Measurements from ENCODE around the gene NUDT3.

The NUDT3 gene

DNA sequence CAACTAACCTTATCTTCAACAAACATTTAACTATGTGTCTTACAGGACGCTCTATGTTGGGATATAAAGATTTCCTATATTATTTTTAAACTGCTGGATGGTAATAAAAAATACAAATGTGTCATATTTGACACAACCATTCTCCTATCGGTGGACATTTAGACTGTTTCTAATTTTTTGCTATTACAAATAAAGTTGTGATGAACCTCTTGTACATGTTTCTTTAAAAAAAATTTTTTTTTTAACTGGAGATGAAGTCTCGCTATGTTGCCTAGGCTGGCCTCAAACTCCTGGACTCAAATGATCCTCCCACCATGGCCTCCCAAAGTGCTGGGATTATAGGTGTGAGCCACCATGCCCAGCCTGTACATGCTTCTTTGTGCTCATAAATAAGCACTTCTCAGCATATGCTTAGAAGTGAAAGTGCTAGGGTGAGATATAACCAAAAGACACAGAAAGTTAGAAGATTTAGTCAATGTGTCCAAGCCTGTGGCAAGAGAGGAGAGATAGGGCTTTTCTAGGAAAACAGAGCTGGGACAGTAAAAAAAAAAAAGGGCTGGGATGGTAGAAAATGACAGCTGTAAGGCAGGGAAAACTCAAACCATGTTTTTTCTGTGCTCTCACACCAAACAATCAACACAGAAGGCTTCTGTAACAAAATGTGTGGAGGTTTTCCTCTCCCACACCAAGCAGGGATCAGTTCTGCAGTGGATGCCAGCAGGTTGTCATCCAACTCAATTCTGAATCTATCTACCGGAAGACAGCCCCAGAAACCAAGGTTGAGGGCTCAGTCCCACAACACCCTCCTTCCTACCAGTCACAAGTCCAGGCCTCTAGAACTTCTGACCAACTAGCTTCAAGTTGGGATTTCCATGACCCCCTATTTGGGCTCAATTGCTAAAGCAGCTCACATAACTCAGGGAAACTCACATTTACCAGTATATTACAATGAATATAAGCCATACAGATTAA, 73.7 kb downstream of the NUDT3 start:
- DNase-seq, result no peak

- no peak for DNase-seq
Observed at GRCh38 chr6:34317882-34318498, 74.5 kb downstream of the NUDT3 start.

DNA sequence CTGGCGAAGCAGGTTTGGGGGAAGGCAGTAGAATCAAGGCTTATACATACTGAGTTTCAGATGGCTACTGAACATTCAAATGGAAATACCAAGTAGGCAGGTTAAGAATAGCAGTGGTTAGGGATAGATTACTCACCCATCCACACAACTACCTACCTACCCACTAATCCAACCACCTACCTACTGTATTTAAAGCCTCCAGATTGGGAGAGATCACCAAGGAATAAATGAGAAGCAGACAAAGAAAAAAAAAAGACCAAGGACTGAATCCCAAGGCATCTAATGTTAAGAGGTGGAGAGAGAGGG, 75.3 kb downstream of the NUDT3 start:
- no peak for DNase-seq

GRCh38 chr6:34316431-34317171, 75.9 kb downstream of the NUDT3 start:
- no peak for DNase-seq

DNA sequence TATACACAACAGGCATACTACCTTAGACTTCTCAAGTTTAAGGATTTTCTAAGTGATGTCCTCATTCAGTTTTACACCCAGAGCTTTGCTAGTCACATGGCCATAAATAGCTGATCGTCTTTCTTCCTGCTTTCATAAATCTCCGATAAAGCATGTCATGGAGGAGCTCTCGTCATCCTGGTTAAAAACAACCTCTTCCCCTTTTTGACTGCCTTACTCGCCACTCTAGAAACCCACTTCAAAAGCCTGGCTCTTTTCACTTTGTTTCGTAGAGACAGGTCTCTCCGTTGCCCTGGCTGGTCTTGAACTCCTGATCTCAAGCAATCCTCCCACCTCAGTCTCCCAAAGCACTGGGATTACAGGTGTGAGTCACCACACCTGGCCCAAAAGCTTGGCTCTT, 76.7 kb downstream of the NUDT3 start:
- no peak for DNase-seq

- no peak for DNase-seq
Observed at GRCh38 chr6:34315256-34315655, 77.2 kb downstream of the NUDT3 start.

- no peak for DNase-seq
Observed at GRCh38 chr6:34312259-34312658, 80.2 kb downstream of the NUDT3 start.

DNA sequence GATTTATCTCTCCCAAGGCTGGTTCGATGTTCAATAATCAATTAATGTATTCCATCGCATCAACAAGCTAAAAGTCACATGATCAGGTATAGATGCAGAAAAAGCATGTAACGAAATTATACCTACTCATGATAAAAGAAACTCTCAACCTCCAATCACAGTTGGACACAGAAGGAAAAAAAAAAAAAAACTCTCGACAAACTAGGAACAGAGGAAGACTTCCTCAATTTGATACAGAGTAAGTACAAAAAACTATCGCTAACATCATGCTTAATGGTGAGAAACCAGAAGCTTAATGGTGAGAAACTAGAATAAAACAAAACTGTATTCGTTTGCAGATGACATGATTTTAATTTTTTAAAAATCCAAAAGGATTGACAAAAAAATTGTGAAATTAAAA, 81.7 kb downstream of the NUDT3 start:
- no peak for DNase-seq

GRCh38 chr6:34308483-34308882, 84.0 kb downstream of the NUDT3 start:
- DNase-seq, result no peak

DNA sequence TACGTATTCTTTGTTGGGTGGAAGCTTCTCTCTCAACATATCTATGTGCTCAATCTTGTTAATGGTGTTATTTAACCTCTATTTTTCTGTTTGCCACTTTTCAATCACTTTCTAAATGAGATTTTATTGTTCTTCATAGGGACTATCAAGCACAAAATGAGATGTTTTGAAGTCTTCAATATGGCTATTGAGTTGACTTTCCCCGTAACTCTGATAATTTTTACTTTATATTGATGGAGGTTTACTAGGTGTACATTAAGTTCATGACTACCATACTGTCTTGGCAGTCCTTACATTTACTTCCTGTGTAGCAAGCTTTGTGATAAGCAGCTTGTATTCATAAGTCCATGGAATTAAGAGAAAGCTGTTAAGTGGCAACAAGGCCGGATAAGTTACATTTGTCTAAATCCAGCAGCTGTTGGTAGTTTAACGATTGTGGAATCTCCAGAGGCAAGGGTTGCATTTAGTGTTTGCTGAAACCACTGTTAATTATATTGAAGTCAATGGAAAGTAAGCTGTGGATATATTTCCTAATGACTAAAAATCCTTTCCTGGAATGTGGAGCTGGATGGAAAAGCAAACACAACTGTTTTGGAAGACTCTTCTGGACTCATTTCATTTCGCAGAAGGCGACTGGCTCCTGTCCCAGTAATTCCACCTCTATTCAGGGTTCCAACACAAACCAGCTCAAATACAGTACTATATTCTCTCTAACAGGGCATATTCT, 86.3 kb downstream of the NUDT3 start:
- no peak for DNase-seq

DNA sequence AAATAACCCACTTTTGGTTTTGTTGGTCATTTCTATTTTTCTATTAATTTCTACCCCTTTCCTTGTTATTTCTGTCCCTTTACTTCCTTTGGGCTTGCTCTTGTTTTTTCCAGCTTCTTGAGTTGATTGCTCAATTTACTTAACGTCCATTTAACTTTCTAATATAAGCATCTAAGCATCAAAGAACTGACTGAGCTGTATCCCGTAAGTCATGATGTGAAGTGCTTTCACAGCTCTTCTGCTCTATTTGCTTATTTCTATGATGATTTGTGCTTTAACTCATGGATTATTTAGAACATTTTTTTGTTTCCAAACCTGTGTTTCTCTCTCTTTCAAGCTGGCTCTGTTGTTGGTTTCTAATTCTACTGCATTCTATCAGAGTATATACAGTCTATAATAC, 87.0 kb downstream of the NUDT3 start:
- no peak for DNase-seq

DNA sequence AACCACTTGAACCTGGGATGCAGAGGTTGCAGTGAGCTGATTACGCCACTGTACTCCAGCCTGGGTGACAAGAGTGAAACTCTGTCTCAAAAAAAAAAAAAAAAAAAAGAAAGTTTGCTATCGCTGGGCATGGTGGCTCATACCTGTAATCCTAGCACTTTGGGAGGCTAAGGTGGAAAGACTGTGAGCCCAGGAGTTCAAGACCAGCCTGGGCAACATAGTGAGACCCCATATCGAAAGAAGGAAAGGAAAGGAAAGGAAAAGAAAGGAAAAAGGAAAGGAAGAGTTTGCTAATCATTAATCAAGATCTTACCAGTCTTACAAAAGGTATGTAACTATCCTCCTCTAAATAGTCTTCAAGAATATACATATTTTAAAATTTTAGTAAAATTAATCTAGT, 88.3 kb downstream of the NUDT3 start:
- DNase-seq, result no peak

- no peak for DNase-seq
Observed at GRCh38 chr6:34302929-34303328, 89.5 kb downstream of the NUDT3 start.

GRCh38 chr6:34301408-34301807, 91.1 kb downstream of the NUDT3 start:
- no peak for DNase-seq

DNA sequence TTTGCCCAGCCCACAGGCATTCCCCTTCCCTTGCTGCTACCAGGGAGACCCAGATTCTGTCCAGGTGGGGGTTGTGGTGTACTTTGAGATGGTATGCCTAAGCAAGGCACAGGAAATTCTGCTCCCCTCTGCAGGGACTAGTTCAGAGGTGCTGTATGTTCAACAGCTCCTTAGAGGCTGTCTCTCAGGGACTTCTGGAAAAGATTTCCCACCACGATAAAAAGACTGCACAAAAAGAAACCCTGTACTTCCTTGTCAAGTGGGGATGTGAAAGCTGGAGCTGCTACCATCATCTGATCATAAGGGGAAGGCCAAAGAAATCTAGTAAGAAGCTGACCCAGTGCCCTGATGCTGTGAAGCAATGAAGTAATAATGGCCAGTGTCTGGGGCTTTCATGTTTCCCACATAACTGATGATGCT, 92.1 kb downstream of the NUDT3 start:
- DNase-seq, result no peak

DNA sequence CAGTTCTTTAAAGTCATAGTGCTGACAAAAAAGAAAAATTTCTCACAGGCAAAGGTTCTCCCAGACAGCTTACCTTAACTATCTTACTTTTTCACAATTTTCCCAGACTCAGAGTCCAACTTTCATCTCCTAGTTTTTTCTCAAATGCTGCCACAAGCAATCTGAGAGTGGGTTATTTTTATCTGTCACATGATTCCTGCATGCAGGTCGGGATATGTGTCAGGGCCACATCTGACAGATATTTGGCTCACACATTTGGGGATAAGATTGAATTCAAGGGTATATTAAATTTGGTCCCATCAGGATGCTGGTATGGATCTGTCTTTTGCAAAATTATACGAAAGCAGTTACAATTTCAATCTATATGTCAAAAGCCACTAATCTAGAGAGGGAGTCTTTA, 93.5 kb downstream of the NUDT3 start:
- DNase-seq, result no peak

GRCh38 chr6:34295721-34296120, 96.7 kb downstream of the NUDT3 start:
- DNase-seq, result no peak

DNA sequence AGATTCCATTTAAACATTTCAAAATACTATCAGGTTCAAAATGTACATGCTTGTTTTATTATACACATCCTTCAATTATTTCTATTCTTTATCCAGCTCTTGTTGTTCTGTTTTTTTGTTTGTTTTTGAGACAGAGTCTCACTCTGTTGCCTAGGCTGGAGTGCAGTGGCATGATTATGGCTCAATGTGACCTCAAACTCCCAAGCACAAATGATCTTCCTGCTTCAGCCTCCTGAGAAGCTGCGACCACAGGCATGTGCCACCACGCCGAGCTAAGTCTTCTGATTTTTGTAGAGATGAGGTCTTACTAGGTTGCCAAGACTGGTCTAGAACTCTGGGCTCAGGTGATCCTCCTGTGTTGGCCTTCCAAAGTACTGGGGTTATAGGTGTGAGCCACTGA, 99.5 kb downstream of the NUDT3 start:
- DNase-seq, result no peak

DNA sequence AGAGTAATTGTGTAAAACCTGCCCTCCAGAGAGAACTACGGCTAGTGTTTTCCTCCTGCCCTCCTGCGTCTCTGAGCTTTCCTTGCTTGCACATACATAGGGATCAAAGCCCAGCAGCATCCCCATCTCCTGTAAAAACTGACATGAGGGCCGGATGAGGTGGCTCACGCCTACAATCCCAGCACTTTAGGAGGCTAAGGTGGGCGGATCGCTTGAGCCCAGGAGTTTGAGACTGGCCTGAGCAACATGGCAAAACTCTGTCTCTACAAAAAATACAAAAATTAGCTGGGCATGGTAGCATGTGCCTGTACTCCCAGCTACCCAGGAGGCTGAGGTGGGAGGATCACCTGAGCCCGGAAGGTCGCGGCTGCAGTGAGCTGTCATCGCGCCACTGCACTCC, 103.3 kb downstream of the NUDT3 start:
- no peak for DNase-seq

DNA sequence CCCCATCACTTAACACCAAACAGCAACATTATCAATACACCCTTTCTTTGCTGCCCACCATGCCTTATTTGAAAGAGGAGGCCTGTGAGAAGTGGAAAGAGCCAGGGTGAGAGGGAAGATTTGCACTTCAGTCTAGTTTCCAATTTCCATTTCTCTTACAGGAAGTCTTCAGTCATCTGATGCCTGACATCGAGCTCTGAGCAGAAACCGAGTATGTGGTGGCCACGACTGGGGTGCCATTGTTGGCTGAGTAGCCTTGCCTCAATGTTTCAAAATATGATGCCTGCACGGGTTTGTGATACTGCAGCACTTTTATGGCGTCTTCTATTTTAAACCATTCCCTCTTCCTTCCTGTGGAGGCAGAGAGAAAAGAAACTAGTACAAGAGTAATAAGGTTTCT, 103.9 kb downstream of the NUDT3 start:
- no peak for DNase-seq

DNA sequence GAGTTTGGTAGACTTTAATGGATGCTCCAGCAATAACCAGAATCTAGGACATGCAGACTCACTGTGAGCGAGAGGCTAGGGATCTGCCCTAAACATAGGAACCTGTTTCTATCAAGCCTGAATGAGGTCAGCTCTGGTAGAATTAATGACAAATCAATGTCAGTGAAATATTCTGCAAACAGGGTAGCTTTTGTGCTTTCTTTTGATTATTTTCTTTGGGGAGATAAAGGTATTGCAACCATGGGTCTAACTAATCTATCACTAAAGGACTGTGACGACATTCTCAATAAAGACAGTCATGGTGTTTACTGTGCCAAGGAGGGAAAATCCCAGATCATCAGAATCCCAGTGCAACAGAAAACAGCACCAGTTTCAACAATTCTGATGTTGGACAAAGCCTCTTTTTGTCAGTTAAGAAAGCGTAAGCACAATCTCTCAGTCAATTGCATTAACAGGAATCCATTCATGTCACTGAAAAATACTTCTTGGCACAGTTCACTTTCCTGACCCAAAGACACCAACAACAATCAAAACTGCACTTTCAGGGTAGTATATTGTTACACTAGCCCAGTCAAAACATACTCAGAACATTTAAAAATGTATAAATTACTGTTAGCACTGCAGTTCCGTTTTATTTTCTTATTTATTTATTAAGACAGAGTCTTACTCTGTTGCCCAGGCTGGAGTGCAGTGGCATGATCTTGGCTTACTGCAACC, 106.9 kb downstream of the NUDT3 start:
- no peak for DNase-seq
